GM19397 (cell line): ENCODE data around the gene NFATC2.

Source experiments
- ATAC-seq: cut with Tn5 transposase; IDR thresholded peaks from one replicate; pipeline ENCODE4 v1.9.1; 2021; ENCODE audit warnings: mild to moderate bottlenecking, moderate library complexity; ENCODE audit not compliant: unreplicated experiment

Gene NFATC2

DNA sequence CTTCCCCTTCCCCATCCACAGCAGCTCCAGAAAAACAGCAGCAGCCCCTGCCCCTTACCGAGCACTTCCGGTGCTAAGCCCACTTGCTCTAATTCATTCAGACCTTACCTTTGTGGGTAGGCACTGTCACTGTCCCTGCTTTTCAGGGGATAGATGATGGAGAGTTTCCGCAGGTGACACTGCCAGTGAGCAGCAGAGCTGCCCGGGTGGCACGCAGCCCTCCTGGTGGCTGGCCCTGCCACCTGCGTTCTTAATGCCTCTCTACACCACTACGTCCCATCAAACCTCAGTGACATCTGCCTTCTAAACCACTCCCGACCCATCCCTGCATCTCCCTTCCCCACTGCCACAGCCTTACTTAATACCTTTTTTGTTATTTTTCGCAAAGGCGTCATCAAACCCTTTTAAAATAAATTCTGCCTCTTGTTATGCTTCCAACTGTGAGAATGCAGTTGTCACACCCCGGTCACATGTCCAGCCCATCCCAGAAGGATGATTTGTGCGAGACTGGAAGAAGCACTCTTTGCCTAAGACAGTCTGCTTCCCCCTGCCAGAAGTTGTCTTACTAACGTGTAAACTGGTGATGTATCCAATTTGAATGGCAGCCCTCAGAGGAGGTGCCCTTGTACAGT lies 89.7 kb downstream of the NFATC2 start:
- no peak for ATAC-seq

DNA sequence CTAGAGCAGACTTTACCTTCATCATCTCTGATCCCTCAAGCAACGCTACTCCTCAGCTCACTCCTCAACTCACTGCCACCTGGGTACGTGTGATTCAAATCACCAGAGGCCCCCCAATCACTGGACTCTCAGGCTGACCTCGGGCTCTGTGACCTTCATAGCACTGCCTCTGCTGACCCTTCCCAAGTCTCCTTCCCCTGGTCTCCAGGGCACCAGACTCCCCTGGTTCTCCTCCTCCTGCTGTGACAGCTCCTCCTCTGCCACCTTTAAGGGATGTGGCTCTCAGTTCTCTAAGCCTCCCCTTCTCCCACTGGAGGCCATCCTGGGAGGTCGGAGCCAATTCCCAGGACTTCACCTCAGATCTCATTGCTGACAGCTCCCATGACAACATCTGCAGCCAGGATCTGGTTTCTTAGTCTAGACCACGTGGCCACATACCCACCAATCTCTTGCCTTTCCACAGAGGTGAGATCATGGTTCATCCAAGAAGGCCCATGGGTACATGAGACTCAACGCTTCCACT lies 90.4 kb downstream of the NFATC2 start:
- ATAC-seq, result no peak

DNA sequence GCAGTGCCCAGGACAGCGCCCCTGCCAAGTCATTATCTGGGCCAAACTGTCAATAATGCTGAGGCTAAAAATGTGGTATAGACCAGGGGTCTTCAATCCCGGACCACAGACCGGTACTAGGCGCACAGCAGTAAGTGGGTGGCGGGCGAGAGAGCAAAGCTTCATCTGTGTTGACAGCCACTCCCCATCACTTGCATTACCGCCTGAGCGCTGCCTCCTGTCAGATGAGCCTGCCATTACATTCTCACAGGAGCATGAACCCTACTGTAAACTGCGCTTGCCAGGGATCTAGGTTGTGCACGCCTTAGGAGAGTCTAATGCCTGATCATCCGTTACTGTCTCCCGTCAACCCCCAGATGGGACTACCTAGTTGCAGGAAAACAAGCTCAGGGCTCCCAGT lies 91.0 kb downstream of the NFATC2 start:
- no peak for ATAC-seq

DNA sequence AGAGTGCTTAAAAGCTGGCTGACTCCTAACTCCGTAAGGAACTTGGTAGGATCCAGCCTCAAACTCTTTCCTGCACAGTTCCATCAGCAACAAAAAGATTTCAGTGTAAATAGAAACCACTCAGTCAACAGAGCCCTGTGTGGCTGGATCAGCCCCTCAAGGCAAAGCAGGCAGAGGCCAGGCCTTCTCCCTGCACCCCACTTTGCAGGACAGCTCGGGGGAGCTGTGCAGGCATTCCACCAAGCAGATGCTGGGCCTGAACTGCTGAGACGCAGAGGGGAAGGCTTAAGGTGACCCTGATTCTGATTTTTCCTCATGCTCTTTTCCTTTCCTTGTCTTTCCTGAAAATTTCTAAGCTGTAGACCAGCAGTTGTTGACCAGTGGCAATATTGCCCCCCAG lies 91.5 kb downstream of the NFATC2 start:
- ATAC-seq, result no peak

DNA sequence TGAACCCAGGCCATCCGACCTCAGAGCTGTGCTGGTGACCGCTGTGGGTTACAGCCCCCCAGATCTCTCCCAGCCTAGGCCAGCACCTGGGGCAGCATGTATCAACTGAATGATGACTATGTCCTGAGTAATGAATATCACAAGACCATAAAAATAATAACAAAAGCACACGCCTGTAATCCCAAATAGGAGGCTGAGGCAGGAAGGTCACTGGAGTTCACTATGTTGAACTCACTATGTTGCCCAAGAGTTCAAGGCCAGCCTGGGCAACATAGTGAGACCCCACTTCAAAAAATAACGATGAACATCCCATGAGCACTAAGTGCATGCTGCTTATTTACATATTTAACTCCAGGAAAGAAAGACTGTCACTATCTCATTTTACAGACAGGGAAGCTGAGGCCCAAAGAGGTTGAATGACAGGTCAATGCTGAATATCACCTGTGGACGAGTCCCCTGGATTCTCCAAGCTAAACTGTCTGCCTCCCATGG lies 92.3 kb downstream of the NFATC2 start:
- ATAC-seq, result no peak

DNA sequence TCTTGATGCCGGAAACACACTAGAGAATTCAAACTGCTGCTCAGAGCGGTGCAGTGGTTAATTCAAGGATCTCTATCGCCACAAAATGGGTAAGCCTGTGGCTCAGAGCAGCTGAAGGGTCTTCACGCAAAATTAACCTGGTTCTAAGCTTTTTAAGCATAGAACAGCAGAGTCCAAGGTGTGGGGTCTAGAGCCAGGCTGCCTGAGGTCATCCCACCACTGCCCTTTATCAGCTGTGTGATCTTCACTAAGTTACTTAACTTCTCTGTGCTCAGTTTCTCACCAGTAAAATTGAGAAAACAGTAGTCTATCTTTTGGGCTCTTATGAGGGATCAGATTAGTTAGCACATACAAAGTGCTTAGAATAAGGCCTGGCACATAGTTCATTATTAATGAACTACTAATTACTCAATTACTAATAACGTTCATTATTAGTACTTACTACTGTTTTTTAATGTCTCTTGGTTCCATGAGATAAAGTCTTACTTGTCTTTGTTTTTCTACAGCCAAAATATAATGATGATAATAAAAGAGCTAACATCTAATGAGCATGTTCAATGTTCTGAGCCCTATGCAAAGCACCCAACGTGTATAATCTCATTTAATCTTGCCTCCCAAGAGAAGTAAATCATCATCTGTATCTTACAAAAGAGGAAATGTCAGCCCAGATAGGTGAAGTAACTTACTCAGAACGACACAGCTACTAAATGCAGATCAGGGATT lies 92.9 kb downstream of the NFATC2 start:
- ATAC-seq, result no peak

DNA sequence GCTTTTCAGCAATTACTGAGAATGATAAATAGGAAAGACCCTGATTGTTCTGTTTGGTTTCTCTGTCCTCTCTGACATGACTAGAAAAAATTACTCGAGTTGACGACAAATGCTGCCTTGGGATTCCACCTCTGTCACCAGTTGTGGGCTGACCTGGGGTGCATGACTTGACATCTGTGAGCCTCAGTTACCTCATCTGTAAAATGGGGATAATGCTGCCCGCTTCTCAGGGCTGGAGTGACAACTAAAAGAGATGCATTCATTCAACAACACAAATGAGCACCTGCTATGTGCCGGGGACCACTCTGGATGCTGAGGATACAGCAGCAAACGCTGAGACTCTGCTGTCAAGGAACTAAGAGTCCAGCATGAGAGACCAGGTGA lies 94.8 kb downstream of the NFATC2 start:
- no peak for ATAC-seq

DNA sequence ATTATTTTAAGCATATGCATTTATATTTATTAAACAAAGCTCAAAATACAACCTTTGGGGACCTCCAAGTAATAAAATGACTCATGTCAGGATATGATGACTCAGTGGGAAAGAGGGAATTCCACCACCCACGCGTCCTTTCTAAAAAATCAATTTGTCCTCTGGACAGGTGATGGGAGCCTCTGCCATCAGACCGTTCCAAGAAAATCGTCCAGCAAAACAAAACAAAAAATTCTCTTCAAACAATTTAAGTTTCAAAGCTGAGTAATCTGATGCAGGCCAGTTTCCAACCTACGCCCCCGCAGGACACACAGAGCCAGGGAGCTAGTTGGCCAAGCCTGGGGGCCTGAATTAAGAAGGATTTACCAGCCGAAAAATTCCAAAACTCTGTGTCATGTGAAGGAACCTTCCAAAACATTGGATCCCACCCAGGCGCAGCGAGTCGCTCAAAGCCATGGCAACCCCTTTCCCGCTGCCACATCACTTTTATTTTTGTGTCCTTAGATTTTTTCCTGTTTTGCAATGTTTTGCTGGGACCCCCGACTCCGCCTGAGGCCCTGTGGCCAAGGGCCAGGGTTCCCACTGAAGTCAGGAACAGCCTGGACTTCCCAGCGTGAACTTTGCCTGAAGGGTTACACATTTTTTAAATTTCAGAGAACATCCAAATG lies 95.3 kb downstream of the NFATC2 start:
- no peak for ATAC-seq

DNA sequence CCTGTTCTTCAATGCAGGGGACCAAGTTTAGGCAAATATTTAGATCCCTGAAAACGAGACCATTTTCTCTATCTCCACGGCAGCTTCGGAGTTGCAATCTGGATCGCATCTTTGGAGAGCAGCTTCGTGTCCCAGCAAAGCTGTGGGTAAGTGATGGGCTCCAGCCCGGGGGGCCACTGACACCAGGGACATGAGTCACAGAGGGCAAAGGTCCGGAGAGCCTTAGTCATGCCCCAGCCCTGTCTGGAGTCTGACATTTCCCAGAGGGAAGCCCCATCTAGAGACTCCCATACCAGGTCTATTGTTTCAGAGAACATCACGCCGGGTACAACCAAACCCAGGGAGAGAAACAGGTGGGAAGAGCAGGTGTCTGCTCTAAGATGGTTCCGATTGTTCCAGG lies 95.9 kb downstream of the NFATC2 start:
- no peak for ATAC-seq

DNA sequence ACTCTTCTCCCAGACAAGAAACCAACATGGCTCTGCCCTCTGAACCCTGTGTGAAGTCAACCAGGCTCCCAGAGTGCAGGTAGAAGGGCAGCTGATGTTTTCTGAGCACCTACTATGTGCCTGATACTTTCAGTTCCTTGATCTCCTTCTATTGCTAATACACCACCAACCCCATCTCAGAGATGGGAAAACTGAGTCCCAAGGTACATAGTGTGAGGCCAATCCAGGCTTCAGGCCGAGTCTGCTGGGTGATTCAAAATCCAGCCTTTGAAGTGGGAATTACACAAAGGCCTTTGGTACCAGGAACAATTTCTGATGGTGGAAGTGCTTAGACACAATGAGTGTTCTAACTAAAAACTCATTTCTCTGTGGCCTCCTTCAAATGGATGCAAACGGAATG lies 96.3 kb downstream of the NFATC2 start:
- ATAC-seq, result no peak

DNA sequence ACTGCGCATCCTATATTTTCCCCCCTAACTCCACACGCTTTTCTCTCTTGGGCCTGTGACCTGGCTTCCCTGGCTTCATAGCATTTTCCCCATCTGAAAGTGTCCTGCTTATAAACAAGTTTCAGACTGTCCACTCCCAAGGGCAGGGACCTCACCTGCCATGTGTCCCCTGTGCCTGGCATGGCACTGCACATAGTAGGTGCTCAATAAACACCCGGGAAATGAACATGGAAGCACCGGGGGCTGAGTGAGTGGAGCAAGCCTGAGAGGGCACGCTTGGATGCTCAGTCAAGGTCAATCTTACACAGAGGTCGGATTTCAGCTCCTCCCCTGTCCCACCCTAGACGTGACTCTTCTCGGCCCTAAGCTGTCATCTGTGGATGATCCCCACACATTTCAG lies 96.9 kb downstream of the NFATC2 start:
- no peak for ATAC-seq

DNA sequence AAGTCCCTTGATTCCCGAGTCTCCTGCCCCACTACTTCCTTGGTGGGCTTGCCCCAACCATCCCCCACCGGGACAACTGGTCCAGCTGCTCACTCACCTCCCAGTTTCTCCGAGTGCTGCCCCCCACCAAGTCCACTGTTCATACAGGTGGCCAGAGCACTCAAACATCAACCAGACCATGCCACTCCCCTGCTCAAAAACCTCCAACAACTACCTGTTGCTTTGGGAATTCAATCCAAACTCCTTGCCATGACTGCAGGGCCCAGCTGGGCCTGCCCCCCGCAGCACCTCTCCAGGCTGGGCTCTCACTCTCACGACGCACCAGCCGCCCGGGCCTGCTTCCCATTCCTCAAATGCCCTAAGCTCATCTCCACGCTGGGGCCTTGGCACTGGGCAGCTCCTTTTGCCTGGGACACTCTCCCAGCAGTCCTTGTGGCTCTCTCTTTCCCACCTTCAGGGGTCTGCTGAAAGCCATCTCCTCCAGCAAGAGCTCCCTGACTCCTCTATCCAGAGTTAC lies 97.5 kb downstream of the NFATC2 start:
- ATAC-seq, result no peak

DNA sequence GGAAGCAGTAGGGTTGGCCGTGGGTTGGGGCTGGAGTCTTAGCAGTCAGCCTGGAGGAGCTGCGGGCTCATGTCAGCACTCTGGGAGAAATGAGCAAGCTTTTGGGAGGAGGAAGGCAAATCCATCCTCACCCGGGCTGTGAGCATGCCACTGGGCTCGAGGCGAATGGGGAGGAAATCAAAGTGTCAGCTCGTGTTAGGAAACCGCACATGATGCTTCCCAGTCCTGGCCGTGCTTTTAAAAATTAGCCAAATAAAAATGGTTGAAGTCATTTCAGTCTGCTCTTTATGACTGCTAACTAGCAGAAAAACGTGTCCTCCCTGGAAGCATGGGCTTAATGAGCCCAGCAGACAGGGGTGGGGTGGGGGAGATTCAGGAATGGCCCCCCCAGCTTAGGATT lies 98.1 kb downstream of the NFATC2 start:
- no peak for ATAC-seq

DNA sequence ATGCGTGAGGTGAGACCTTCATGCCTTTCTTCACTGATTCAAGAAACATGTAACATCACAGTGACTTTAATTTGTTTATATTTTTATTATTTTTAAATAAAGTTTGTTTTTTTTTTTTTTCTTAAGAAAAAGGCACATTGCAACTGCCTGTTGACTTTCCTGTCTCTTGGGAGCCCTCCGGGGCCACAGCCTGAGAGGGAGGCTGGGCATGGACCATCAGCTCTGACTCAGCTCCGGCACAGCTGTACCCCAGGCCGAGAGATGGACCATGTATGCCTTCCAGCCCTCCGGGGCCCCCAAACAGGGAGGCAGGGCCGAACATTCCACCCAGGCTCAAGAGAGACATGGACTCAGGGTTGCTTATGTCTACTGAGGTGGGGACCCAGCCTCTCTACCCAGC lies 99.9 kb downstream of the NFATC2 start:
- no peak for ATAC-seq

DNA sequence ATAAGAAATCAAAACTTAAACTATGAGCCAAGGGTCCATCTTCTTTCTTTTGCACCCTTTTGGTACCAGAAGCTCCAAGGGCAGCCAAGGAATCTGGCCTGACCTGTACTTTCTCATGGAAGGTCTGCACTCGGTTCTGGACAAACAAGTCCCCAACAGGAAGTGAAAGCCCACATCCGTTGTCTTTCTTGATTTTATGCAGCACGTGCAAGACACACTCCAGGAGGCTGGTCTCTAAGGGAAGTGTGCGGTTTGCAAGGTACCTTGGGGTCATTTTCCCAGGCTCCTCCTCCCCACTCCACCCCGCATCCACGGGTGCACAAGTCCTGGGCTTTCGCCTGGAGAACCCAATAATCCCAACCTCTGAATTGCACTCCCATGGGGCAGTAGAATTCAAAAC lies 101.9 kb downstream of the NFATC2 start:
- peak; percentile 55 for ATAC-seq

DNA sequence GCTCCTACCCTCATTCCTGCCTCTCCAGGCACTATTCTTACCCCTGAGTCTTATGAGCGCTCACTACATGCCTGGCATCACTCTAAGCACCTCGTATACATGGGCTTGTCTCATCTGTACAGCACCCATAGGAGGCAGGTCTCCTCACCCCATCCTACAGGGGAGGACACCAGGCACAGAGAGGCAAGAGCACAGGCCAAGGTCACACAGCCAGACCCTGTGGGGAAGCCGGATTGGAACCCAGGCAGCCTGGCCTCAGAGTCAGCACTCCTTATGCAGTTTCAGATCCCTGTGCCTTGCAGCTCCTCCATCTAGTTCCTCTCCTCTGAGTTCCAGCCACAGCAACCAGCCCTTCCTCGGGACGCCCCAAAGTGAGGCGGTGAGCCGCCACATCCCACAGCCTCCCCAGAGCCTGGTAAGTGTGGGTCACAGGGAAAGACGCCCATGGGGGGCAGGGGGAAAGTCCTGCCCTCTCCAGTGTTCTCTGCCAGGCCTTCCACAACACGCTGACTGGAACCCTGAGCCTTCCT lies 103.3 kb downstream of the NFATC2 start:
- no peak for ATAC-seq

DNA sequence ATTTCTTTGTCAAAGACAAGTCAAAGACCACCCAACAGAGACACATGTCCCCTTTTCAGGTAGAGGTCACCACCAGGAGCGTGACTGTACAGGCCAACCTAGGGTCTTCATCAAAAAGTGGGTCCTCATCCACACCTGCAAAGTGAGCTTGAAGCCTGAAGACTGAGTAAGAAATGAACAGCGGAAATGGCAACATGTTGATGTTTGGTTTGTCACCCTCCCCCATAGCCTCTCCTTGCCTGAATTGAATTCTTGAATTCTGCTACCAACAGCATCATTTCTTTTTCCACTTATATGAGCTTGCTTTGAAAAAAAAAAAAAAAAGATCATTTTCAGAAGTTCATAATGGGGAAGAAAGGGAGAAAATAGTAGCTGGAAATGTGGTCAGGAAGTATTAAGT lies 104.4 kb downstream of the NFATC2 start:
- ATAC-seq, result no peak

DNA sequence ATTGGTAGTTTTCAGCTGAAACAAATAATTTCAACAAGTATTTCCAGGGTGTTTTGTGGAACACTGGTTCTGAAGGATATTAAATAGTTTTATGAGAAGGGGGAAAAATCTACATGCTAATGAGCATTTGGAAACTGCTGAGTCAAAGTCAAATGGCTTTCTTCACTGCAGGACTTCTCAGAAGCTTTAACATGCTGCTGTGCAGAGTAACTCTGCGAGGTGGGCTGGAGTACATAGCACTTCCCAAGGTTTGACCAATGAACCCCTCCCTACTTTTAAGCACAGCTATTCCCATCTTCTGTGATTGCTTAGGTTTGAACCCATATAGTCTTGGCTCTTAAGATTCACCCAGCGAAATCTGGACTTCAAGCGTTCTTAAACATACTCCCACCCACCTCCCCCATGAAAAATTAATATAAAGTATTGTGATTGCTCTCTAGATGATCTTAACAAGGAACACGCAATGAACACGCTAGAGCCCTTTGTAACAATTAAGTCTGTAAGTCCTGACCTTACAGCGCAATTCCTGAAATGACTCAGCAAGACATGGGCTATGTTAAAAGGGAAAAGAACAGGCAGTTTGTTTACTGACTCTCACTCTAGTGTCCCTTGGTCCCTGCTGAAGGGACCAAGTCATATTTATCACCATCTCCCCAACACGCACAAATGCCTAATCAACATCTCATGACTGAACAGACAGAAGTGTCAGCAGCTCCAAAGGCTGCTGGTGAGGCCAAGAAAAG lies 105.2 kb downstream of the NFATC2 start:
- no peak for ATAC-seq

DNA sequence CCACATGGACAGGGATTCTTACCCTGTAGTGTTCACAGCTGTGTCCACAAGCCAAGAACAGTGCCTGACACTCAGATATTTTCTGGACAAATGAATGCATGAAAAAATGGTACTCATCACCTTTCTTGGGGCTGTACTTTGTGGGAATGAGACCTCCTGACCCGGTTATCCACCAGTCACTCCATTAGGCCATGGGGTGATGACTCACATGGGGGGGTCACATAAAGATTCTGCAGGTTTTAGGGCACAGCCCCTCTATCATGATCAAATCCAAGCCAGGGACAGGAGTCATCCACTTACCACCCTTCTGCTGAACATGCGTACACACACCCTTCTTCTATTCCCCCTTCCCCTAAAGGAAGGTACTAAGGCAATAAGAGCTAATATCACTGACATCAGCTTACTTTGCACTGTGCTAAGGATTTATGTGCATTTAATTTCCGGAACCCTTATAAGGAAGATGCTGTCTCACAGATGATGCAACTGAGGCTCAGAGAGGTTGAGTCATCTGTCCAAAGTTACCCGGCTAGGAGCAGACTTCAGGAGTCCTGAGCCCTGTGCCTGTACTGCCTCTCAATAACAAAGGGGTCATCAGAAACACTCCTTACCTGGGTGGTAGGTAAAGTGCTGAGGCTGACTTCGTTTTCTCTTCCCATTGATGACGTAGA lies 107.8 kb downstream of the NFATC2 start:
- ATAC-seq, result no peak

DNA sequence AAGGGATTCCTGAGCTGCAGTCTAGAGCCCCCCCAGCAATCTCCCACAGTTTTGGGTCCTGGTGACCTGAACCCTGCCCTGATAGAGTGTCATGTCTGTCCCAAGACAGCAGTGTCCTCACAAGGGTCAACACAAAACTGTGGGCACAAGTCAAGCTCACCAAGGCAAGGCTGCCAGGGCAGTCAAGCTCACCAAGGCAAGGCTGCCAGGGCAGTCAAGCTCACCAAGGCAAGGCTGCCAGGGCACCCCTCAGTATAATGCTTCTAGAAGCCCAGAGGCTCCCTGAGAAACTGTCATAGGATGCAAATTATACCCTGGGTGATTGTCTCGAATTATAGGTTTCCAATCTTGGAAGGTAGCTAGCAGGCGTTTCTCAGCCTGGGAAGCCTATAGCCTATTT lies 108.5 kb downstream of the NFATC2 start:
- ATAC-seq, result no peak
